Lower leg skin (tissue), 3 donors: ENCODE measurements around the gene RGS4.

ENCODE experiments used
- POLR2A ChIP-seq, 2 donors: fragments of 450-650 bp; IDR thresholded peaks; one replicate each; pipeline ENCODE4 v1.6.1; 2016 to 2017; ENCODE audit warnings: antibody characterized with exemption in 2 of 2, mild to moderate bottlenecking in 1 of 2, moderate library complexity in 1 of 2
- TF ChIP-seq, protein P1 (sequence below), 3 donors: fragments of 450-650 bp; IDR thresholded peaks; one replicate each; pipeline ENCODE4 v1.5.1; 2016; ENCODE audit warnings: antibody characterized with exemption in 3 of 3, mild to moderate bottlenecking in 3 of 3, moderate library complexity in 2 of 3

DNA sequence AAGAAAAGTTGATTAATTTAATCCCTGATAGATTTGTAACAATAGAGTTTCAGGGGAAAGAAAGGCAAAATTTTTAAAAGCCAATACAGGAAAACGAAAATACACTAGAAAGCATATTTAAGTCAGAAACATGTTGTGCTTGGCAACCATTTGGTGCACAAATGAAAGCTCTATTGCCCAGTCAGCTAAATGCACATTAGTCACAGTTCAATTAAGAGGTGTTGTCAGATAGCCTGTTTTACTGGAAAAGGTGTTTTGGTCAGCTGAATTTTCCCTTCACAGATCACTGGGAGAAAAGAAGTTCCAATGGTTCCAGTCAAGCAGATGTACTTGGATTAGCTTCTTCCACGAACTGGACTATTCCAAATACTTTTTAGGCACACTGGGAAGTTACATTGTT lies 25.4 kb downstream of the RGS4 start:
- no peak for TF ChIP-seq POLR2A (IDR thresholded peaks at IDR 0.05)
- TF ChIP-seq, protein P1, sequence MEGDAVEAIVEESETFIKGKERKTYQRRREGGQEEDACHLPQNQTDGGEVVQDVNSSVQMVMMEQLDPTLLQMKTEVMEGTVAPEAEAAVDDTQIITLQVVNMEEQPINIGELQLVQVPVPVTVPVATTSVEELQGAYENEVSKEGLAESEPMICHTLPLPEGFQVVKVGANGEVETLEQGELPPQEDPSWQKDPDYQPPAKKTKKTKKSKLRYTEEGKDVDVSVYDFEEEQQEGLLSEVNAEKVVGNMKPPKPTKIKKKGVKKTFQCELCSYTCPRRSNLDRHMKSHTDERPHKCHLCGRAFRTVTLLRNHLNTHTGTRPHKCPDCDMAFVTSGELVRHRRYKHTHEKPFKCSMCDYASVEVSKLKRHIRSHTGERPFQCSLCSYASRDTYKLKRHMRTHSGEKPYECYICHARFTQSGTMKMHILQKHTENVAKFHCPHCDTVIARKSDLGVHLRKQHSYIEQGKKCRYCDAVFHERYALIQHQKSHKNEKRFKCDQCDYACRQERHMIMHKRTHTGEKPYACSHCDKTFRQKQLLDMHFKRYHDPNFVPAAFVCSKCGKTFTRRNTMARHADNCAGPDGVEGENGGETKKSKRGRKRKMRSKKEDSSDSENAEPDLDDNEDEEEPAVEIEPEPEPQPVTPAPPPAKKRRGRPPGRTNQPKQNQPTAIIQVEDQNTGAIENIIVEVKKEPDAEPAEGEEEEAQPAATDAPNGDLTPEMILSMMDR (IDR thresholded peaks at IDR 0.05): no peak
